CD4-positive, alpha-beta T cell (primary cell): ENCODE results near the gene ASXL3. TPM values are rescaled to one million over a fixed set of nuclear protein-coding genes. Genes with fewer than 3 reads are reported as not detected.

Experiments used
- ATAC-seq: fragments of 200-7000 bp; cut with Tn5 transposase; one replicate; pipeline ENCODE4 v1.10.0; 2022; ENCODE audit warnings: mild to moderate bottlenecking; ENCODE audit not compliant: poor library complexity
- CTCF ChIA-PET: fragments of 350-600 bp; sonication (Branson Sonifier 250); formaldehyde crosslinking; loops from one replicate; lab custom pipeline; 2021; ENCODE audit warnings: antibody characterized with exemption, inconsistent platforms; lab: Charles Lee
- POLR2A ChIA-PET: fragments of 350-600 bp; sonication (Branson Sonifier 250); formaldehyde crosslinking; loops from one replicate; lab custom pipeline; 2021; ENCODE audit warnings: antibody characterized with exemption, inconsistent platforms; lab: Charles Lee
- DNase-seq, 14 experiments: peaks; one replicate each; pipeline ENCODE4 v3.0.0-alpha.2; 2013 to 2020; ENCODE audit warnings: mixed read lengths in 2 of 14
- H3K27ac ChIP-seq, 2 donors: one replicate each; pipeline versions ENCODE4 v1.5.1 to v1.7.0; 2013; ENCODE audit warnings: low read length in 2 of 2, low read depth in 1 of 2, mild to moderate bottlenecking in 1 of 2
- H3K27me3 ChIP-seq, 2 experiments: 1 replicate in 1 of 2; 2 replicates in 1 of 2; pipeline versions ENCODE4 v1.6.1 to v1.7.0; 2013; ENCODE audit warnings: low read length in 2 of 2, control low read depth in 1 of 2, mild to moderate bottlenecking in 1 of 2, moderate library complexity in 1 of 2; ENCODE audit not compliant: insufficient read depth in 2 of 2, control insufficient read depth in 1 of 2
- H3K36me3 ChIP-seq: one replicate; pipeline ENCODE4 v1.6.1; 2013; ENCODE audit warnings: low read length, control low read depth; ENCODE audit not compliant: insufficient read depth
- H3K4me1 ChIP-seq: one replicate; pipeline ENCODE4 v1.6.1; 2013; ENCODE audit warnings: low read length, control low read depth; ENCODE audit not compliant: insufficient read depth
- H3K4me3 ChIP-seq: one replicate; pipeline ENCODE4 v1.5.1; 2013; ENCODE audit warnings: mild to moderate bottlenecking, low read length, moderate library complexity
- H3K9me3 ChIP-seq, 2 experiments: 1 replicate in 1 of 2; 2 replicates in 1 of 2; pipeline versions ENCODE4 v1.6.1 to v1.7.0; 2013; ENCODE audit warnings: low read length in 2 of 2, mild to moderate bottlenecking in 2 of 2, control low read depth in 1 of 2, moderate library complexity in 1 of 2; ENCODE audit not compliant: control insufficient read depth in 1 of 2, insufficient read depth in 1 of 2
- H3K27ac Mint-ChIP-seq: one replicate; pipeline ENCODE4 v1.8.0; 2020; ENCODE audit warnings: mixed read lengths
- H3K27me3 Mint-ChIP-seq: one replicate; pipeline ENCODE4 v1.8.0; 2021; ENCODE audit warnings: mixed read lengths
- H3K36me3 Mint-ChIP-seq: one replicate; pipeline ENCODE4 v1.8.0; 2021; ENCODE audit warnings: low read depth, mixed read lengths
- H3K4me1 Mint-ChIP-seq: one replicate; pipeline ENCODE4 v1.8.0; 2021; ENCODE audit warnings: low read depth, mixed read lengths
- H3K4me3 Mint-ChIP-seq: one replicate; pipeline ENCODE4 v1.8.0; 2020; ENCODE audit warnings: mild to moderate bottlenecking, mixed read lengths
- H3K9me3 Mint-ChIP-seq: one replicate; pipeline ENCODE4 v1.8.0; 2020; ENCODE audit warnings: mixed read lengths
- intact Hi-C, 2 experiments: fragments of 100-400 bp; cut with DNase I in 1 of 2; cut with micrococcal nuclease in 1 of 2; formaldehyde crosslinking; loops; one replicate each; pipeline versions ENCODE4 v1.15.1 to v1.9.0; 2023 to 2025; cut with DNase I, micrococcal nuclease
- total RNA-seq, 174 experiments: library from RNA in 2 of 174; stranded (reverse) in 2 of 174; gene quantifications; one replicate each; pipeline ENCODE4 v1.2.3 and lab custom pipeline; 2021 to 2026
- TF ChIP-seq, protein P1 (sequence below): fragments of 200-600 bp; IDR thresholded peaks from one replicate; pipeline ENCODE4 v1.8.0; 2022; ENCODE audit warnings: antibody characterized with exemption, mild to moderate bottlenecking

ASXL3 gene
- total RNA-seq, 2 experiments from 2014 or later: not detected

DNA sequence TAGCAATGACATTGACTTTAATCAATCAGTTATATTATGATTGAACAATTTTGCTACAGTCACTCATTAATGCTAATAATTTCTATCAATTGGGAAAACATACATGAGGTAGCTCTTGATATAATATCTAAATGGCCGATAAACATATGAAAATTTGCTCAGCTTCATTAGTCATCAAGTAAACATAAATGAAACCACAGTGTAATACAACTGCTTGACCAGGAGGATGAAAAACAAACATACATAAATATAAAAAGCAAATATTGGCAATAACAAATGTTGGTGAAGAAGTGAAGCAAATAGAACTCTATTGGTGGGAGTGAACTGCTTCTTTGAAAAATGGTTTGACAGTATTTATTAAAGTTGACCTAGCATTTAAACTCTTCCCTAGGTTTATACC, 130.9 kb downstream of the ASXL3 start:
- H3K27ac ChIP-seq: no peak overlapping the region
- H3K9me3 Mint-ChIP-seq: peaks cover 4% of the 10 kb centered on the region
- no peaks in the 10 kb centered on the region for H3K4me1 ChIP-seq
- no peaks in the 10 kb centered on the region for H3K27me3 ChIP-seq
- H3K36me3 ChIP-seq: no peaks in the 10 kb centered on the region
- no peak overlapping the region for H3K4me3 Mint-ChIP-seq
- H3K27me3 Mint-ChIP-seq: no peaks in the 10 kb centered on the region
- ChIA-PET CTCF (no interaction called here), POLR2A (no interaction called here)
- TF ChIP-seq, protein P1, sequence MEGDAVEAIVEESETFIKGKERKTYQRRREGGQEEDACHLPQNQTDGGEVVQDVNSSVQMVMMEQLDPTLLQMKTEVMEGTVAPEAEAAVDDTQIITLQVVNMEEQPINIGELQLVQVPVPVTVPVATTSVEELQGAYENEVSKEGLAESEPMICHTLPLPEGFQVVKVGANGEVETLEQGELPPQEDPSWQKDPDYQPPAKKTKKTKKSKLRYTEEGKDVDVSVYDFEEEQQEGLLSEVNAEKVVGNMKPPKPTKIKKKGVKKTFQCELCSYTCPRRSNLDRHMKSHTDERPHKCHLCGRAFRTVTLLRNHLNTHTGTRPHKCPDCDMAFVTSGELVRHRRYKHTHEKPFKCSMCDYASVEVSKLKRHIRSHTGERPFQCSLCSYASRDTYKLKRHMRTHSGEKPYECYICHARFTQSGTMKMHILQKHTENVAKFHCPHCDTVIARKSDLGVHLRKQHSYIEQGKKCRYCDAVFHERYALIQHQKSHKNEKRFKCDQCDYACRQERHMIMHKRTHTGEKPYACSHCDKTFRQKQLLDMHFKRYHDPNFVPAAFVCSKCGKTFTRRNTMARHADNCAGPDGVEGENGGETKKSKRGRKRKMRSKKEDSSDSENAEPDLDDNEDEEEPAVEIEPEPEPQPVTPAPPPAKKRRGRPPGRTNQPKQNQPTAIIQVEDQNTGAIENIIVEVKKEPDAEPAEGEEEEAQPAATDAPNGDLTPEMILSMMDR: no peak
- no peak overlapping the region for H3K27ac Mint-ChIP-seq
- intact Hi-C loops: no loop called here
- H3K9me3 ChIP-seq: peaks cover 0 to 11% of the 10 kb centered on the region in 2 experiments
- ATAC-seq: no peak
- no peak for DNase-seq
- no peaks in the 10 kb centered on the region for H3K4me1 Mint-ChIP-seq
- no peaks in the 10 kb centered on the region for H3K36me3 Mint-ChIP-seq
- no peak overlapping the region for H3K4me3 ChIP-seq

DNA sequence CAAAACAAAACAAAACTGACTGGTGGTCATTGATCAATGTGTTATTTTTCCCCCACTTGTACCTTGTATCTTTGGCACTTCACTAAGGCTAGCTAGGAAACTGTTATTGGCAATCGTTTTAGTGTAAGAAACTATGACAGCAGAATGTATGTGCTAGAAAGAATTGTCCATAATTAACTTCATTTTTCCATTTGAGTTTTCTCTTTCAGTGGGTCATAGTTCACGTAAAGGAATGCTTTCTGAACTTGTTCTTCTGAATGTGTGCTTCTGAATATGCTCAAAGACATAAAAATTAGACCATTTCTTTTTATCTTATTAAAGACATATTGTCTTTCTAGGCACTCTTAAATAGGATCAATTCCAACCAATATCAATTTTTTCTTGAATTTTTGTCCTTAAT, 132.2 kb downstream of the ASXL3 start:
- Mint-ChIP-seq H3K36me3 (no peaks in the 10 kb centered on the region), H3K27me3 (no peaks in the 10 kb centered on the region), H3K4me1 (no peaks in the 10 kb centered on the region), H3K27ac (no peak overlapping the region), H3K4me3 (no peak overlapping the region), H3K9me3 (peaks cover 4% of the 10 kb centered on the region)
- Histone ChIP-seq H3K4me1 (no peaks in the 10 kb centered on the region), H3K36me3 (no peaks in the 10 kb centered on the region), H3K9me3 (peaks cover 0 to 11% of the 10 kb centered on the region in 2 experiments), H3K27ac (no peak overlapping the region), H3K27me3 (no peaks in the 10 kb centered on the region), H3K4me3 (no peak overlapping the region)
- POLR2A ChIA-PET: no interaction called here
- TF ChIP-seq, protein P1: no peak
- intact Hi-C loops: no loop called here
- DNase-seq (no peak), ATAC-seq (no peak)
- CTCF ChIA-PET: no interaction called here

DNA sequence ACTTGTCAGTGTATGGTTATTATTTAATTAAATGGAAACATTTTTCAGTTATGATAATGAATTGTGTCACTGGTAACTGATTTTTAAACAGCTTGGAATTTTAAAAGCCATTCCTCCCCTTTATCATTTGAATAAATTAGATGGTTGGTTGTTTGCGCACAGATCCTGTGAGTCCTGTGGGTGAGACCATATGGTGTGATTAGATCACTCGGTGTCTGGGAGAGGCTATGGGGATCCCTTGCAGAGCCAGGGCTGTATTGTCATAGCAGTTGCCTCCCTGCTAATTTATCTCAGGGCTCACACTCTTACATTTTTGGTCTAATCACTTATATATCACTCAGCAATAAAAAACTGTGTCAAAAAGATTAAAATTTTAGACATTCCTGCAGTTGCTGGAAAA, 133.5 kb downstream of the ASXL3 start:
- H3K4me3 Mint-ChIP-seq: no peak overlapping the region
- peaks cover 0 to 11% of the 10 kb centered on the region in 2 experiments for H3K9me3 ChIP-seq
- H3K36me3 ChIP-seq: no peaks in the 10 kb centered on the region
- no peak overlapping the region for H3K27ac Mint-ChIP-seq
- ChIA-PET CTCF (no interaction called here), POLR2A (no interaction called here)
- no peaks in the 10 kb centered on the region for H3K4me1 Mint-ChIP-seq
- no peaks in the 10 kb centered on the region for H3K27me3 Mint-ChIP-seq
- no peak overlapping the region for H3K4me3 ChIP-seq
- TF ChIP-seq, protein P1: no peak
- peaks cover 4% of the 10 kb centered on the region for H3K9me3 Mint-ChIP-seq
- no peak overlapping the region for H3K27ac ChIP-seq
- no peaks in the 10 kb centered on the region for H3K4me1 ChIP-seq
- no peaks in the 10 kb centered on the region for H3K27me3 ChIP-seq
- intact Hi-C loops: no loop called here
- ATAC-seq: no peak
- H3K36me3 Mint-ChIP-seq: no peaks in the 10 kb centered on the region
- no peak for DNase-seq
